BJ (cell line): ENCODE results near the gene DENND1A. TPM values are rescaled to one million over a fixed set of nuclear protein-coding genes. Genes with fewer than 3 reads are reported as not detected.
"Not testable (repeated sequence)": the region's sequence is repeated elsewhere in the genome, so short reads cannot be mapped to it uniquely, and the experiment has no call there.

Experiments
- CTCF ChIA-PET: fragments of 350-600 bp; formaldehyde crosslinking; extraction: SDS; loops from one replicate; lab custom pipeline; 2021; ENCODE audit warnings: antibody characterized with exemption, inconsistent platforms; lab: Yijun Ruan, JAX
- POLR2A ChIA-PET: fragments of 300-600 bp; sonication (Branson Sonifier 250); formaldehyde crosslinking; extraction: SDS; loops from one replicate; lab custom pipeline; 2021; ENCODE audit warnings: antibody characterized with exemption; lab: Charles Lee
- DNase-seq: peaks from one replicate; pipeline ENCODE4 v3.0.0-alpha.2; 2011; ENCODE audit warnings: low read depth
- H3K27me3 ChIP-seq: 2 replicates; pipeline ENCODE4 v1.6.0; 2011; ENCODE audit warnings: low read length; ENCODE audit not compliant: control insufficient read depth, insufficient read depth
- H3K36me3 ChIP-seq: 2 replicates; pipeline ENCODE4 v1.5.1; 2011; ENCODE audit warnings: low read length; ENCODE audit not compliant: control insufficient read depth, insufficient read depth
- H3K4me3 ChIP-seq: 2 replicates; pipeline ENCODE4 v1.5.1; 2011; ENCODE audit warnings: low read depth, mild to moderate bottlenecking, control low read depth, low read length
- polyA plus RNA-seq: library from polyadenylated mRNA; depleted of rRNA; stranded (reverse); fragments of >200 nt; gene quantifications from 2 replicates; pipeline ENCODE4 v1.2.3, GENCODE V29; 2011
- TF ChIP-seq, protein P1 (sequence below): IDR thresholded peaks from 2 replicates; pipeline ENCODE4 v1.5.1; 2011; ENCODE audit warnings: low read depth, mild to moderate bottlenecking, control low read depth, inconsistent platforms, low read length, moderate library complexity; ENCODE audit not compliant: insufficient read depth

DENND1A gene
- polyA plus RNA-seq, 1 experiment, result 24.0 TPM

DNA sequence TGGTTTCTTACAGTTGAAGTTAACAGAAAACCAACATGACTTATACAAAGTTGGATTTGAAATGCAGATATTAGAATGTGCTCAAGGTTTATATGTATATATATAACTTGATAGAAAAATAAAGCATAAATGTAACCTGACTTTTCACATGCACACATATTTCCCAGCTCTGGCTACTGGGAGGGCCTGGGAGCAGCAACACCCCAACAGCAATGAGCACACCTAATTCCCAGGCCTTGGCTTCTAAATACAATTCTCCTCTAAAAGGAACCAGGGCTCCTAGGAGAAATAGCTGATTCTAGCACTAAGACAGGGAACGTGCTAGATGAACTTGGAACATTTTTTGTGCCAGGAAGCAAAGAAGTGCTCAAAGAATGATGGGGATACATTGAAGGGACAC, 42.1 kb downstream of the DENND1A start:
- ChIA-PET CTCF (no interaction called here), POLR2A (no interaction called here)
- TF ChIP-seq, protein P1, sequence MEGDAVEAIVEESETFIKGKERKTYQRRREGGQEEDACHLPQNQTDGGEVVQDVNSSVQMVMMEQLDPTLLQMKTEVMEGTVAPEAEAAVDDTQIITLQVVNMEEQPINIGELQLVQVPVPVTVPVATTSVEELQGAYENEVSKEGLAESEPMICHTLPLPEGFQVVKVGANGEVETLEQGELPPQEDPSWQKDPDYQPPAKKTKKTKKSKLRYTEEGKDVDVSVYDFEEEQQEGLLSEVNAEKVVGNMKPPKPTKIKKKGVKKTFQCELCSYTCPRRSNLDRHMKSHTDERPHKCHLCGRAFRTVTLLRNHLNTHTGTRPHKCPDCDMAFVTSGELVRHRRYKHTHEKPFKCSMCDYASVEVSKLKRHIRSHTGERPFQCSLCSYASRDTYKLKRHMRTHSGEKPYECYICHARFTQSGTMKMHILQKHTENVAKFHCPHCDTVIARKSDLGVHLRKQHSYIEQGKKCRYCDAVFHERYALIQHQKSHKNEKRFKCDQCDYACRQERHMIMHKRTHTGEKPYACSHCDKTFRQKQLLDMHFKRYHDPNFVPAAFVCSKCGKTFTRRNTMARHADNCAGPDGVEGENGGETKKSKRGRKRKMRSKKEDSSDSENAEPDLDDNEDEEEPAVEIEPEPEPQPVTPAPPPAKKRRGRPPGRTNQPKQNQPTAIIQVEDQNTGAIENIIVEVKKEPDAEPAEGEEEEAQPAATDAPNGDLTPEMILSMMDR, result no peak
- DNase-seq, result no peak
- Histone ChIP-seq H3K4me3 (no peak overlapping the region), H3K36me3 (no peaks in the 10 kb centered on the region), H3K27me3 (no peaks in the 10 kb centered on the region)

DNA sequence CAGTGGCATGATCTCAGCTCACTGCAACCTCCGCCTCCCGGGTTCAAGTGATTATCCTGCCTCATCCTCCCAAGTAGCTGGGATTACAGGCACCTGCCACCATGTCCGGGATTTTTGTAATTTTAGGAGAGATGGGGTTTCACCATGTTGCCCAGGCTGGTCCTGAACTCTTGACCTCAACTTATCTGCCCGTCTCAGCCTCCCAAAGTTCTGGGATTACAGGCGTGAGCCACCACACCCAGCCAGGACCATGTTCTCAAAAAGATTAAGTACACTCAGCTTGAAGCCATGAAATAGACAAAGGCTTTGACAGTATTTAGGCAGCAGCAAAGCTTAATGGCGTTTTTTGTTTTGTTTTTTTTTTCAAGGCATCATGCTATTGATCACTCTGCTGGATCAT, 44.1 kb downstream of the DENND1A start:
- CTCF ChIA-PET, POLR2A ChIA-PET: not testable (repeated sequence)

DNA sequence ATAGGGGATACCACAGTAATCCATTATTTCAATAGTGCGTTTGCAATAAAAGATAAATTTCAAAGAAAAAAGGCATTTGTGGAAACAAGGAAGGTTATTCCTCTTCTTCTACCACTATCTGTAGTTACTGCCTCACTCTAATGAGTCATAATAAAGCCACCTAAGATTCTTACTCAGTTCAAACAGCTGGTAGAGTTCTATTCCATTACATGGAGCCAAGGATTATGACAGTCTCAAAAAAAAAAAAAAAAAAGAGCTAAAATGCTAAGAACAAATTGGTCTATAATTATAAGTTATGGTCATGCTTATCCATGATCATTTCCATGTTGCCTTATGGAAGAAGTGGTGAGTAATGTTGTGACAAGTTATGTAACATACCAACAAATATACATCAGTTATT, 46.3 kb downstream of the DENND1A start:
- CTCF ChIA-PET, result no interaction called here
- H3K27me3 ChIP-seq, result no peaks in the 10 kb centered on the region
- H3K36me3 ChIP-seq, result no peaks in the 10 kb centered on the region
- POLR2A ChIA-PET, result no interaction called here
- DNase-seq, result no peak
- TF ChIP-seq, protein P1, result no peak
- no peak overlapping the region for H3K4me3 ChIP-seq

More for the DNA sequence above, 44.1 kb downstream of the DENND1A start:
- not testable (repeated sequence) for DNase-seq, H3K36me3 ChIP-seq, H3K27me3 ChIP-seq, H3K4me3 ChIP-seq

DNA sequence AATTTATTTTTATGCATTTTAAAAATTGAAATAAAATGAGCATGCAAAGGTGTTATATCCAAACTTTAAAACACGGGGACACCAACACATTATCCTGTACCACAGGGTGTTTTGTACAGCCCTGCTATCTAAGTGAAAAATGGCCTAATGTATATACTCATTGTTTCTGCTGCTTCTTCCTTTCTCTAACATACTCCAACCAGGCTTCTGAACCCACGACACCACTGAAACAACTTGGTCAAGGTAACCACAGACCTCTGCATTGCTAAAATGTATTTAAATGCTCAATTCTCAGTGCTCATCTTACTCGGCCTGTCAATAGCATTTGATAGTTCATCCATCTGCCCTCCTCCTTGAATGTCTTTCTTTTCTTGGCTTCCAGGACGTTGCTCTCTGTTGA, 48.3 kb downstream of the DENND1A start:
- ChIA-PET POLR2A (no interaction called here), CTCF (no interaction called here)
- TF ChIP-seq, protein P1, result no peak
- no peaks in the 10 kb centered on the region for H3K27me3 ChIP-seq
- no peak for DNase-seq
- H3K4me3 ChIP-seq, result no peak overlapping the region
- no peaks in the 10 kb centered on the region for H3K36me3 ChIP-seq

DNA sequence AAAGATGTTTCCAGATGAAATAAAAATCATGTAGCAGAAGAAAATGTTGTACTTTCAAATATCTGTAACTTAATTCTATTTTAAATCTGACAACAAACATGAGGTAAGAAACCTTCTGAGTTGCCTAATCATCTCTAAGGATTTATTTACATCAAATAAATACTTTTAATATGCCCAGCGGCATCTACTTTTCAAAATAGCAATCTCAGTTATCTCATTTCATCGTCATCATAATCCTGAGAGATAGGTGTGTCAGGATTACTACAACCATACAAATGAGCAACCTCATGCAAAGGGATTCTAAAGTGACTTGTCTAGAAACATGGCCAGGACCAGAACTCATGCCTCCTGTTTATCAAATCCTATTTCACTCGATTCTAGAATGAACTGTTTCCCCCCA, 49.5 kb downstream of the DENND1A start:
- no peak for DNase-seq
- H3K27me3 ChIP-seq, result no peaks in the 10 kb centered on the region
- POLR2A ChIA-PET, result no interaction called here
- H3K4me3 ChIP-seq, result no peak overlapping the region
- no peaks in the 10 kb centered on the region; the same call in 1 of the 2 replicates for H3K36me3 ChIP-seq
- CTCF ChIA-PET, result no interaction called here
- TF ChIP-seq, protein P1, result no peak

DNA sequence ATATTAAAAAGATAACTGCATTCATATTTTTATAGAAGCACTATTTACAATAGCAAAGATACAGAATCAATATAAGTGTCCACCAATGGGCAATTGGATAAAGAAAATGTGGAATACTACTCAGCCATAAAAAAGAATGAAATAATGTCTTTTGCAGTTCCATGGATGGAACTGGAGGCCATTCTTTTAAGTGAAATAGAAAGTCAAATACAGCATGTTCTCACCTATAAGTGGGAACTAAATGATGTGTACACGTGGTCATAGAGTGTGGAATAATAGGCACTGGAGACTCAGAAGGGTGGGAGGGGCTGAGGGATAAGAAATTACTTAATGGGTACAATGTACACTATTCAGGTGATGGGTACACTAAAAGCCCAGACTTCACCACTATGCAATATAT, 53.2 kb downstream of the DENND1A start:
- Histone ChIP-seq H3K4me3 (no peak overlapping the region), H3K27me3 (no peaks in the 10 kb centered on the region), H3K36me3 (no peaks in the 10 kb centered on the region; the same call in 1 of the 2 replicates)
- ChIA-PET POLR2A (no interaction called here), CTCF (no interaction called here)
- TF ChIP-seq, protein P1, result no peak
- DNase-seq, result no peak
